Activated naive CD4-positive, alpha-beta T cell treated with anti-CD3 and anti-CD28 coated beads, Interleukin-2, amount 10 ng/mL, durations not matched to agents 7 days and 5 days (primary cell): ENCODE measurements around the gene NUDT3.
A peak's percentile ranks its signal among the peaks of the same experiment; 100 is the strongest.
"Not testable (repeated sequence)": the region's sequence is repeated elsewhere in the genome, so short reads cannot be mapped to it uniquely, and the experiment has no call there.

ENCODE experiments used
- CTCF ChIA-PET: fragments of 350-600 bp; sonication (Branson Sonifier 250); formaldehyde crosslinking; loops from one replicate; lab custom pipeline; 2021; ENCODE audit warnings: antibody characterized with exemption; lab: Charles Lee
- DNase-seq: peaks from one replicate; pipeline ENCODE4 v3.0.0-alpha.2; 2020
- H3K27ac Mint-ChIP-seq: one replicate; pipeline ENCODE4 v1.8.0; 2021; ENCODE audit warnings: mild to moderate bottlenecking, moderate library complexity, mixed read lengths
- H3K27me3 Mint-ChIP-seq: one replicate; pipeline ENCODE4 v1.8.0; 2021; ENCODE audit warnings: mild to moderate bottlenecking, mixed read lengths
- H3K36me3 Mint-ChIP-seq: one replicate; pipeline ENCODE4 v1.8.0; 2021; ENCODE audit warnings: mixed read lengths
- H3K4me1 Mint-ChIP-seq: one replicate; pipeline ENCODE4 v1.8.0; 2021; ENCODE audit warnings: mixed read lengths
- H3K4me3 Mint-ChIP-seq: one replicate; pipeline ENCODE4 v1.8.0; 2021; ENCODE audit warnings: mild to moderate bottlenecking, moderate library complexity, mixed read lengths
- H3K9me3 Mint-ChIP-seq: one replicate; pipeline ENCODE4 v1.8.0; 2021; ENCODE audit warnings: mixed read lengths

The NUDT3 gene

DNA sequence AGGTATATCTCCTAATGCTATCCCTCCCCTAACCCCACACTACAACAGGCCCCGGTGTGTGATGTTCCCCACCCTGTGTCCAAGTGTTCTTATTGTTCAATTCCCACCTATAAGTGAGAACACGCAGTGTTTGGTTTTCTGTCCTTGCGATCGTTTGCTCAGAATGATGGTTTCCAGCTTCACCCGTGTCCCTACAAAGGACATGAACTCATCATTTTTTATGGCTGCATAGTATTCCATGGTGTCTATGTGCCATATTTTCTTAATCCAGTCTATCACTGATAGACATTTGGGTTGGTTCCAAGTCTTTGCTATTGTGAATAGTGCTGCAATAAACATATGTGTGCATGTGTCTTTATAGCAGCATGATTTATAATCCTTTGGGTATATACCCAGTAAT is 20.6 kb downstream of the NUDT3 start:
- H3K27ac Mint-ChIP-seq, DNase-seq, H3K27me3 Mint-ChIP-seq, H3K4me1 Mint-ChIP-seq, H3K4me3 Mint-ChIP-seq, H3K36me3 Mint-ChIP-seq, CTCF ChIA-PET, H3K9me3 Mint-ChIP-seq: not testable (repeated sequence)

DNA sequence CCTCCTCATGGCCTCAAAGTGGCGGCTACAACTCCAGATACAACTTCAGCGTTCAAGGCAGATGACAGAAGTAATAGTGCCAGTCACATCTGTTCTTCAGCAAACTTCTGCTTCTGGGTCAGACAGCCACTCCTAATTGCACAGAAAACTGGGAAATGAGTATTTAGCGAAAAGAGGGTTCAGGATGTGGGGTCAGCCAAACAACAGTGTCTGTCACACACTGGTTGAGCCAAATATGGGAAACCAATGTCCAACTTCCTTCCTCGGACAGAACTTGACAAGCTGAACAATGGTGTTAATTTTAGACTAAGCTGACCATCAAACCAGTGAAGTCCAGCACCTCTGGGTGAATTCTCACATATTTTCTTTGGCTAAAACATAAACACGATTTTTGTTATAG is 22.1 kb downstream of the NUDT3 start:
- no peak overlapping the region for H3K4me3 Mint-ChIP-seq
- DNase-seq: no peak
- peaks cover 3% of the 10 kb centered on the region for H3K36me3 Mint-ChIP-seq
- peaks cover 2% of the 10 kb centered on the region for H3K4me1 Mint-ChIP-seq
- CTCF ChIA-PET: no interaction called here
- no peaks in the 10 kb centered on the region for H3K9me3 Mint-ChIP-seq
- no peak overlapping the region for H3K27ac Mint-ChIP-seq
- H3K27me3 Mint-ChIP-seq: no peaks in the 10 kb centered on the region

DNA sequence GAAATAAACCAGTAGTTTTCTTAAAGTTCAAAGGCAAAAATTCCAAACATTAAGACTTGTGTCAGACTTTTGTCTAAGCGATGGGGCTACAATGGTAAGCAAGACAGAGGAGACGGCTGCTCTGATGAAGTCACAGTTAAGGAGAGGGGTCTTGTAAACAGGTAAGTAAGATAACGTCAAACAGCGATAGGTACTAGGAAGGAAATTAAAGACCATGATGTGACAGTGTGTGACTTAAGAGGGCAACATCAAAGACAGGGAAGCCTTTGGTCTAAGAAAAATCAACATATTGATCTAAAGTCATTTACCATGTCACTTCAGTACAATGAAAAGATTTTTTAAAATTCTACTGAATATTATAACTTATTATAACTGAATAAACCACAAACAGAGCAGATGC is 23.1 kb downstream of the NUDT3 start:
- H3K9me3 Mint-ChIP-seq: no peaks in the 10 kb centered on the region
- CTCF ChIA-PET: no interaction called here
- no peak overlapping the region for H3K4me3 Mint-ChIP-seq
- no peak overlapping the region for H3K27ac Mint-ChIP-seq
- H3K4me1 Mint-ChIP-seq: peaks cover 2% of the 10 kb centered on the region
- DNase-seq: no peak
- H3K27me3 Mint-ChIP-seq: no peaks in the 10 kb centered on the region
- peaks cover 3% of the 10 kb centered on the region for H3K36me3 Mint-ChIP-seq

DNA sequence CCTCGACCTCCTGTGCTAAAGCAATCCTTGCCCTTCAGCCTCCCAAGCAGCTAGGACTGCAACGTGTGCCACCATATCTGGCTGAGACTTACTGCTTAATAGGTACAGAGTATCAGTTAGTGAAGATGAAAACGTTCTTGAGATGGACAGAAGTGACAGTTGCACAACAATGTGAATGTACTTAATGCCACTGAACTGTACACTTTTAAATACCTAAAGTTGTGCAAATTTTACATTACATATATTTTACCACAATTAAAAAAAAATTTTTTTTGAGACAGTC is 25.9 kb downstream of the NUDT3 start:
- no peaks in the 10 kb centered on the region for H3K9me3 Mint-ChIP-seq
- CTCF ChIA-PET: no interaction called here
- no peak for DNase-seq
- H3K4me1 Mint-ChIP-seq: peaks cover 24% of the 10 kb centered on the region
- H3K27ac Mint-ChIP-seq: no peak overlapping the region
- H3K27me3 Mint-ChIP-seq: no peaks in the 10 kb centered on the region
- H3K36me3 Mint-ChIP-seq: peaks cover 1% of the 10 kb centered on the region
- no peak overlapping the region for H3K4me3 Mint-ChIP-seq

DNA sequence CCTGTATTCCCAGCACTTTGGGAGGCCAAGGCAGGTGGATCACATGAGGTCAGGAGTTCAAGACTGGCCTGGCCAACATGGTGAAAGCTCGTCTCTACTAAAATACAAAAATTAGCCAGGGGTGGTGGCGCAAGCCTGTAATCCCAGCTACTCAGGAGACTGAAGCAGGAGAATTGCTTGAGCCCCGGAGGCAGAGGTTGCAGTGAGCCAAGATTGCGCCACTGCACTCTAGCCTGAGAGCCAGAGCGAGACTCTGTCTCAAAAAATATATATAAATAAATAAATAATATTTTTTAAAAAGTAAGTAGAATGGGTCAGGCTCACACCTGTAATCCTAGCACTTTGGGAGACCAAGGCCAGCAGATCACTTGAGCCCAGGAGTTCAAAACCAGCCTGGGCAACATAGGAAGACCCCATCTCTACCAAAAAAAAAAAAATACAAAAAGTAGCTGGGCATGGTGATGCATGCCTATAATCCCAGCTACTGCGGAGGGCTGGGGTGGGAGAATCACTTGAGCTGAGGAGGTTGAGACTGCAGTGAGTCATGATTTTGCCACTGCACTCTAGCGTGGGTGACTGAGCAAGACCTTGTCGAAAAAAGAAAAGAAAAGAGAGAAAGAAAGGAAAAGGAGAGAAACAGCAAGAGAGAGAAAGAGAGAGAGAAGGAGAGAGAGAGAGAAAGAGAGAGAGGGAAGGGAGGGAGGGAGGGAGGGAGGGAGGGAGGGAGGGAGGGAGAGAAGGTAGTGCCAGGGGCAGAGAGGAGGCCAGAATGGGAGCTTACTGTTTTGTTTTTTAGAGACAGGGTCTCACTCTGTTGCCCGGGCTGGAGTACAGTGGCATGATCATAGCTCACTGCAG is 26.5 kb downstream of the NUDT3 start:
- not testable (repeated sequence) for DNase-seq, H3K36me3 Mint-ChIP-seq, H3K9me3 Mint-ChIP-seq, H3K4me3 Mint-ChIP-seq, H3K27ac Mint-ChIP-seq, H3K27me3 Mint-ChIP-seq
- H3K4me1 Mint-ChIP-seq: peaks cover 24% of the 10 kb centered on the region
- CTCF ChIA-PET: interaction anchor here (1.6 kb wide), 1 partner anchor 116 kb away, joined by 4 read pairs; no protein-coding TSS in a partner anchor

DNA sequence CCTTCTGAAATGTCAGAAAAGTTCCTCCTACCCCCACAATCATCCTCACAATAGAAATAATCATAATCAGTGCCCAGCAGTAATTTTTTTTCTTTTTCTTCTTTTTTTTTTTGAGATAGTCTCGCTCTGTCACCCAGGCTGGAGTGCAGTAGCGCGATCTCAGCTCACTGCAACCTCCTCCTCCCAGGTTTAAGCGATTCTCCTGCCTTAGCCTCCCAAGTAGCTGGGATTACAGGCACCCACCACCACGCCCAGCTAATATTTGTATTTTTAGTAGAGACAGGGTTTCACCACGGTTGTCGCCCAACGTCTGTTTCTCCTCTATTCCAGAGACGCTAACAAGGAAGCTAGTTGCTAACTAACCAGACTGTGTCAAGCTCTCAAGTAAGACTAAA is 28.8 kb downstream of the NUDT3 start:
- H3K27me3 Mint-ChIP-seq, H3K4me3 Mint-ChIP-seq, H3K36me3 Mint-ChIP-seq, CTCF ChIA-PET, H3K9me3 Mint-ChIP-seq, DNase-seq: not testable (repeated sequence)
- Mint-ChIP-seq H3K4me1 (peaks cover 22% of the 10 kb centered on the region), H3K27ac (peak overlapping the region; percentile 2)

DNA sequence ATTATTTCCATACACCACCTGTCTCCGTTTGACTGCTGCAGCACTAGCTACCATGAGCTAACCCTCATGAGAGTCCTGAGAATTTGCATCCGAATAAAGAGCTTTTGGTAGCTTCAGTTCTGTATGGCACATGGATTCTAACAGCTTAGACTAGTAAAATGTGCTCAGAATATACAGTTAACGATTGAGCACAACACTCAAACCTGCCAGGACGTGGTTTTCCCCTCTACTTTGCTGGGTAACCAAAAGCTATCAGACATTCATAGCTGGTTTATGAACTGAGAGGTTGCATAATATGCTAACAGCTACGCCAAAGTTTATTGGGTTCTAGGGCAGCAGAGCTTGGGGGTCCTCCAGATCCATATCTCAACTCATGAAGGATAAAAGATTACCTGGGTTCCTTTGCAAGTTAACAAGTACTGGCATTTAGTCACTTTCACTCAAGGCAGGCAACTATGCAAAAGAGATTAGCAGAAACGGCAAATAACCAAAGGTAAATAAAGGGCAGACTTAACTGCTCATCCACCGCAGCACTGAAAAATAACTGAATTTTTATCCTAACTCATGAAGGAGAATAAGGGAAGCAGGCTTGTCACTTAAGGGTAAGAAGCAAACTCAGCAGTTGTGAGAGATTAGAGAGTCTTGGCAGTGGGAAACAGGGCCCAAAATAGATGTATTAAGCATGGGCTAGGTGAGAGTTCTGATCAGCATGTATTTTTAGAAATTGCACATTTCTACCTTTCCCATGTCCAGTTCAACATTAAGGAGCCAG is 29.4 kb downstream of the NUDT3 start:
- Mint-ChIP-seq H3K27ac (peak overlapping the region; percentile 2), H3K4me1 (peaks cover 22% of the 10 kb centered on the region), H3K36me3 (no peaks in the 10 kb centered on the region), H3K27me3 (no peaks in the 10 kb centered on the region), H3K9me3 (no peaks in the 10 kb centered on the region), H3K4me3 (no peak overlapping the region)
- DNase-seq: peak; percentile 45
- CTCF ChIA-PET: no interaction called here

DNA sequence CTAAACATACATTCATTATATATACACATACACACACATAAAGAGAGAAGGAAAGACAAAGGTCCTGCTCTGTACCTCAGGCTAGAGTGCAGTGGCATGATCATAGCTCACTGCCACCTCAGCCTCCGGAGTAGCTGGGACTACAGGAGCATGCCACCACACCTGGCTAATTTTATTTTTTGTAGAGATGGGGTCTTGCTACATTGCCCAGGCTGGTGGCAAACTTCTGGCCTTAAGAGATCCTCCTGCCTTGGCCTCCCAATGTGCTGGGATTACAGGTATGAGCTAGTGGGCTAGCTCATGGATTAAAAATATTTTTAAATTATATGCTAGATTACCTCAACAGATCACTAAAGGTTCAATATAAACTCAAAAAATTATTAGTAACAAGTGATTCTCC is 30.3 kb downstream of the NUDT3 start:
- CTCF ChIA-PET: no interaction called here
- H3K4me3 Mint-ChIP-seq: no peak overlapping the region
- no peaks in the 10 kb centered on the region for H3K9me3 Mint-ChIP-seq
- no peaks in the 10 kb centered on the region for H3K27me3 Mint-ChIP-seq
- DNase-seq: no peak
- H3K4me1 Mint-ChIP-seq: peaks cover 22% of the 10 kb centered on the region
- no peak overlapping the region for H3K27ac Mint-ChIP-seq
- H3K36me3 Mint-ChIP-seq: no peaks in the 10 kb centered on the region

DNA sequence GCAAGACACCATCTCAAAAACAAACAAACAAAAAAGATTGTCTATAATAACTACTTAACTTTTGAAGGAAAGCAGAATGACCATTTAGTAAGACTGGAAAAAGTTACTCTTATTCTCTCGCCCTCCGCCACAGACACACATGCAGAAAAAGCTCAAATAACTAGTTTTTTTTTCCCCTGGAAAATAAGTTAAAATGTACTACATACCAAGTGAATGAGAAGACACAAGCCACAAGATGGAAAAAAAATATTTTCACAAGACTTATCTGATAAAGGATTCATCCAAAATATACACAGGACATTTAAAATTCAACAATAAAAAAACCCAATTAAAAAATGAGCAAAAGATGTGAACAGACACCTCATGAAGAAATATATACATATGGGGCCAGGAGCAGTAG is 31.9 kb downstream of the NUDT3 start:
- CTCF ChIA-PET: interaction anchor here (0.6 kb wide), 1 partner anchor 97 kb away, joined by 3 read pairs; no protein-coding TSS in a partner anchor
- Mint-ChIP-seq H3K4me1 (peaks cover 22% of the 10 kb centered on the region), H3K27ac (no peak overlapping the region), H3K4me3 (no peak overlapping the region), H3K36me3 (no peaks in the 10 kb centered on the region), H3K9me3 (no peaks in the 10 kb centered on the region), H3K27me3 (no peaks in the 10 kb centered on the region)
- no peak for DNase-seq

DNA sequence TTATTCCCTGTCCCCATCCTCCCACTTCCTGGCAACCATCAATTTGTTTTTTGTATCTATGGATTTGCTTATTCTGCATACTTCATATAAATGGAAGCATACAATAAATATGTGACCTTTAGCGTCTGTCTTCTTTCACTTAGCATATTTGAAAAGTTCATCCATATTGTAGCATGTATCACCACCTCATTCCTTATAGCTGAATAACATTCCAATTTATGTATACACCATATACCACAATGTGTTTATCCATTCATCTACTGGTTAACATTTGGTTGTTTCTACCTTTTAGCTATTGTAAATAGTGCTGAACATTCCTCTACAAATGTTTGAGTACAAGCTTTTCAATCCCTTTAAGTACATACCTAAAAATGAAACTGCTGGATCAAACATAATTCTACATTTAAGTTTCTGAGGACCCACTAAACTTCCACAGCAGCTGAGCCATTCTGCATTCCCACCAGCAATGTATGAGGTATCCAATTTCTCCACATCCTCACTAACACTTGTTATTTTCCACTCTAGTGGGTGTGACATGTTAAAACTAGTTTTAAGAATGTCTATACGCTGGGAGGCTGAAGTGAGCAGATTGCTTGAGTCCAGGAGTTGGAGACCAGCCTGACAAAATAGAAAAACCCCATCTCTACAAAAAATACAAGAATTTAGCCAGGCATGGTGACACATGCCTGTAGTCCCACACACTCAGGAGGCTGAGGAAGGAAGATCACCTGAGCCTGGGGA is 32.9 kb downstream of the NUDT3 start:
- Mint-ChIP-seq H3K4me3 (no peak overlapping the region), H3K27me3 (no peaks in the 10 kb centered on the region), H3K27ac (no peak overlapping the region), H3K9me3 (no peaks in the 10 kb centered on the region), H3K4me1 (peaks cover 22% of the 10 kb centered on the region), H3K36me3 (no peaks in the 10 kb centered on the region)
- DNase-seq: no peak
- CTCF ChIA-PET: no interaction called here

DNA sequence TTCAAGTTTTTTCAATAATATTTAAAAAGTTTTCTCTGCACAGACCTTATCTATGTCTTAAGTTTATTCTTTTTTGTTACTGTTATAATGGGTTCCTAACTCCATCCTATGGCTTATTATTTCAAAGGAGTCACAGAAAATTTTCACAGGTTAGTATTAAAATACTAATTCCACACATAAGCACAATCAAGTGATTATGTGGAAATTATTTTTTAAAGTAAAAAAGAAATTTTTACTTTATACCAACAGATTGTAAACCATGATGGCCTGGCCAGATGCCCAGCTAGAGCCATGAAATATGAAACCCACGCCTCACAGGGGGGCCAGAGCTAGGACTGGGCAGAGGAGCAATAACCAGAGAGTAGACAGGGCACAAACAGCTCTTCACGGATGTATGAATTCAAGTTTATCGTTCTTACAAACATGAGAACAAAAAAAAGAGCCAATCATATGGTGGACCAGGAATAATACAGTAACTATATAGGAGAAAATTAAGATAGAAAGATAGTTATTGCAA is 34.0 kb downstream of the NUDT3 start:
- no peaks in the 10 kb centered on the region for H3K27me3 Mint-ChIP-seq

DNA sequence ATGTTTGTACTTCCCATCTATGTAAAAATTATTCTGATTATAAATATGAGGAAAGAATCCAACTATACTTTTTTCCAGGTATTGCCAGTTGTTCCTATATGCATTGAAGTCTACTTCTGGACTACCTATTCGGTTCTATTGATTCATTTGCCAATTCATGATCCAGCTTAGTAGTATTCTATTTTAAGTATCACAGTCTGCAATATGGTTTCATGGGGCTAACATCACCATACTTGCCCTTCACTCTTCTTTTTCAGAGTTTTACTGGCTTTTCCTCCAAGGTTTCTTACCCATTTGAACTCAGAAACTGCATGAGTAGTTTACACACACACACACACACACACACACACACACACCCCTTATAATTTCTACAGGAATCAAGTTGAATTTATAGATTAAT is 34.5 kb downstream of the NUDT3 start:
- Mint-ChIP-seq H3K36me3 (no peaks in the 10 kb centered on the region), H3K27me3 (no peaks in the 10 kb centered on the region), H3K27ac (no peak overlapping the region), H3K4me3 (no peak overlapping the region), H3K4me1 (peaks cover 12% of the 10 kb centered on the region), H3K9me3 (no peaks in the 10 kb centered on the region)
- DNase-seq: no peak
- CTCF ChIA-PET: no interaction called here

More for the DNA sequence above, 34.0 kb downstream of the NUDT3 start:
- CTCF ChIA-PET: no interaction called here
- no peak for DNase-seq
- H3K9me3 Mint-ChIP-seq: no peaks in the 10 kb centered on the region
- H3K27ac Mint-ChIP-seq: no peak overlapping the region
- H3K4me1 Mint-ChIP-seq: peaks cover 17% of the 10 kb centered on the region
- H3K36me3 Mint-ChIP-seq: no peaks in the 10 kb centered on the region
- H3K4me3 Mint-ChIP-seq: no peak overlapping the region

DNA sequence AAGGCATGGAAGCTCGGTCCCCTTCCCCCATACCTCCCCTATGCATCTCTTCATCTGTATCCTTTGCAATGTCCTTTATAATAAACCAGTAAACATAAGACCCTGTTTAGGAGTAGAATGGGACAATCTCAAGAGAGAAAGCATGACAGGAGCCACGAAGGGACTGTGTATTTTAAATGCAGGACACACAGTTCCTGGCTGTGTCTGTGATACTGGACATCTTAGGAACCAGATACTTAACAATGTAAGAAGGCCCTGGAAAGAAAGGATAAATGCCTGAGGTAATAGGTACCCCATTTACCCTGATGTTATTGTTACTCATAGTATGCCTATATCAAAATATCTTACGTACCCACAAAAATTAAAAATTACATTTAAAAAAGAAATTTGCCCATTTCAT is 36.6 kb downstream of the NUDT3 start:
- Mint-ChIP-seq H3K4me1 (no peaks in the 10 kb centered on the region), H3K9me3 (no peaks in the 10 kb centered on the region), H3K36me3 (no peaks in the 10 kb centered on the region), H3K27me3 (no peaks in the 10 kb centered on the region), H3K4me3 (no peak overlapping the region), H3K27ac (no peak overlapping the region)
- no peak for DNase-seq
- CTCF ChIA-PET: no interaction called here

DNA sequence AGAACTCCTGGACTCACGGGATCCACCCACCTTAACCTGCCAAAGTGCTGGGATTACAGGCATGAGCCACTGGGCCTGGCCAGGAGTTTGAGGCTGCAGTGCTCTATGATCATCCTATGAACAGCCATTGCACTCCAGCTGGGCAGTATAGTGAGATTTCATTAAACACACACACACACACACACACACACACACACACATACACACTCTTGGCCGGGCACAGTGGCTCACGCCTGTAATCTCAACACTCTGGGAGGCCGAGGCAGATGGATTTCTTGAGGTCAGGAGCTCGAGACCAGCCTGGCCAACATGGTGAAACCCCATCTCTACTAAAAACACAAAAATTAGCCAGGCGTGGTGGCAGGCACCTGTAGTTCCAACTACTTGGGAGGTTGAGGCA is 38.2 kb downstream of the NUDT3 start:
- not testable (repeated sequence) for H3K27ac Mint-ChIP-seq, H3K4me3 Mint-ChIP-seq, H3K27me3 Mint-ChIP-seq, H3K36me3 Mint-ChIP-seq, DNase-seq, H3K4me1 Mint-ChIP-seq, H3K9me3 Mint-ChIP-seq
- CTCF ChIA-PET: interaction anchor here (1.6 kb wide), 1 partner anchor 60 kb away, joined by 3 read pairs; no protein-coding TSS in a partner anchor
